Measurements from ENCODE around the gene NTRK3.
"Not testable (repeated sequence)": the region's sequence is repeated elsewhere in the genome, so short reads cannot be mapped to it uniquely, and the experiment has no call there.

NTRK3 gene

DNA sequence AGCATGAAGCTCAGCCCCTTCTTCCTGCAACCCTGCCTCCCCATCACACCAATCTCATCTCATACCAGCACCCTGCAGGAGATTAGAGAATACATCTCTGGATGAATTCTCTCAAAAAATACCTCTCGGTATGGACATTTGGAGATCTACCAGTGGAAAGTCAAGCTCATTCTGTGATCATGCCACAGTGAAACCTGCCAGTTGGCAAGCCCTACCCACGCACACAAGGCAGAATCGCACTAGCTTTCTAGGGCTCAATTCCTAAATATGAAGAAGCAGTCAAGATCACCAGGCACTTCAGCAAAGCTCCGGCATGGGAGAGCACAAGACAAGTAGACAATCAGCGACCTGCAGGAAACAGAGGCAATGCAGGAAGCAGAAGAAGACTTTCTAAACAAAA lies 221.2 kb downstream of the NTRK3 start:
- TF ChIP-seq, protein P1, sequence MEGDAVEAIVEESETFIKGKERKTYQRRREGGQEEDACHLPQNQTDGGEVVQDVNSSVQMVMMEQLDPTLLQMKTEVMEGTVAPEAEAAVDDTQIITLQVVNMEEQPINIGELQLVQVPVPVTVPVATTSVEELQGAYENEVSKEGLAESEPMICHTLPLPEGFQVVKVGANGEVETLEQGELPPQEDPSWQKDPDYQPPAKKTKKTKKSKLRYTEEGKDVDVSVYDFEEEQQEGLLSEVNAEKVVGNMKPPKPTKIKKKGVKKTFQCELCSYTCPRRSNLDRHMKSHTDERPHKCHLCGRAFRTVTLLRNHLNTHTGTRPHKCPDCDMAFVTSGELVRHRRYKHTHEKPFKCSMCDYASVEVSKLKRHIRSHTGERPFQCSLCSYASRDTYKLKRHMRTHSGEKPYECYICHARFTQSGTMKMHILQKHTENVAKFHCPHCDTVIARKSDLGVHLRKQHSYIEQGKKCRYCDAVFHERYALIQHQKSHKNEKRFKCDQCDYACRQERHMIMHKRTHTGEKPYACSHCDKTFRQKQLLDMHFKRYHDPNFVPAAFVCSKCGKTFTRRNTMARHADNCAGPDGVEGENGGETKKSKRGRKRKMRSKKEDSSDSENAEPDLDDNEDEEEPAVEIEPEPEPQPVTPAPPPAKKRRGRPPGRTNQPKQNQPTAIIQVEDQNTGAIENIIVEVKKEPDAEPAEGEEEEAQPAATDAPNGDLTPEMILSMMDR (IDR thresholded peaks at IDR 0.05; ENCODE audit: low read depth, low read length, missing control alignments), result no peak
- H3K4me3 ChIP-seq (replicated peaks; ENCODE audit: low read depth, low read length), result no peak overlapping the region
- no peak for DNase-seq (ENCODE audit: extremely low read depth, low read depth)

DNA sequence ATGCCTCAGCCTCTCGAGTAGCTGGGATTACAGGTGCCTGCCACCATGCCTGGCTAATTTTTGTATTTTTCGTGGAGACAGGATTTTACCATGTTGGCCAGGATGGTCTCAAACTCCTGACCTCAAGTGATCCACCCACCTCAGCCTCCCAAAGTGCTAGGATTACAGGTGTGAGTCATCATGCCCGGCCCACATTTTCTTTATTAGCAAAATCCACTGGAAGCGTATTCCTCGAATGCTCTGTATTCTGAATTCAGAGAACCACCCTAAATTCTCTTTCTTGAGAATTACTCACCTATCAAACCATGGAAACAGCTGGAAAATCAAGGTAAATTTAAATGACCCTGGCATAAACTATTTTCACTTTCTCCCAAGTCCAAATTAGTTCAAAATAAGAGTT lies 223.1 kb downstream of the NTRK3 start:
- not testable (repeated sequence) for DNase-seq (ENCODE audit: extremely low read depth, low read depth); H3K4me3 ChIP-seq (replicated peaks; ENCODE audit: low read depth, low read length)

DNA sequence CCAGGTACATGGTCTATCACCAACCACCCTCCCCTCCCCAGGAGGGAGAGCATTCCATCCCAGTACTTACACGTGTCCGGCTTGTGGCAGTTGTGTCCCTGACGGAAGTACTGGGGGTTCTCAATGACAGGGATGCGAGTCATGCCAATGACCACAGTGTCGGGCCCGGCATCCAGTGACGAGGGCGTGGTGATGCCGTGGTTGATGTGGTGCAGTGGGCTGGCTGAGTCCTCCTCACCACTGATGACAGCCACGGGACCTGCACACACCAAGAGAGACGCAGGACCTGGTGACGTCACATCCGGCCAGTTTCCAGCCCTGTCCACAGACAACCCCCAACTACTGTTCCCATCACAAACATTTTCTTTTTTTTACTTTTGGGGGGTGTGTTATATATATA lies 223.8 kb downstream of the NTRK3 start:
- no peak for DNase-seq (ENCODE audit: extremely low read depth, low read depth)
- H3K4me3 ChIP-seq (replicated peaks; ENCODE audit: low read depth, low read length), result no peak overlapping the region
- TF ChIP-seq, protein P1 (IDR thresholded peaks at IDR 0.05; ENCODE audit: low read depth, low read length, missing control alignments), result no peak

DNA sequence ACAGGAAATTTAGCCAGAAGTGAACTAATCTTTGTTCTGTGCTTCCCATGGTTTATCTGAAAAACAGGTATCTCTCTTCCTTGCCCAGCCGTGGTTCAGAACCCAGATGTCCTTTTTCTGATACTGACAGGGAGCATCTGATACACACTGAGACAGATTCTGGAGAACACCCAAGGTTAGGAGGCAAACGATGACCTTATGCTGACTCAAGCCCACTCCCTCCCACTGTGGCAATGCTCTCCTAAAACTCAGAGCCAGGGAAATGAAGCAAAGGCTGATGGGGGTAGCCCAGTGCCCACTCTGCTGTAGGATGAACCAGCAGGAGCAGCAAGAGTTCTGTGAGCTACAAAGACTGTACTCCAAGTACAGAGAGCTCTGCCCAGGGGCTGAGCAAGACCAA lies 225.1 kb downstream of the NTRK3 start:
- no peak for DNase-seq (ENCODE audit: extremely low read depth, low read depth)
- H3K4me3 ChIP-seq (replicated peaks; ENCODE audit: low read depth, low read length), result no peak overlapping the region
- TF ChIP-seq, protein P1 (IDR thresholded peaks at IDR 0.05; ENCODE audit: low read depth, low read length, missing control alignments), result no peak

DNA sequence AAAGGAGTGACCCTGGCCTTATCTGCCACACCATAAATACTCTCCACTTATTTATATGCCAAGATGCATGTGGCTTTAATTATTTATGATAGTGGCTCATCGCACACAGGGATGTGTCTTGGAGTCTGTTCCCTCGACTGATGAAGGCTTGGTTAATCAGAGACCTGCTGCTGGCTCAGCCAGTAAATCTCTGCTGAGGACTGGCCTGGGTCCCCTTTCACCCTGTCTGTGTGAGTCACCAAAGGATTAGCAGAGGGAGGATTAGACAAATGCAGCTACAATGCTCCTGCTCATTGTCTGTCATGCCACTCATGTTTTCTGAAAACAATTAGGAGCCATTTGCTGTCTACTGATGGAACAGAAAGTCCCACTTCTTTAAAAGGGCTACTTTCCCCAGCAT lies 226.8 kb downstream of the NTRK3 start:
- TF ChIP-seq, protein P1 (IDR thresholded peaks at IDR 0.05; ENCODE audit: low read depth, low read length, missing control alignments), result no peak
- DNase-seq (ENCODE audit: extremely low read depth, low read depth), result no peak
- no peak overlapping the region for H3K4me3 ChIP-seq (replicated peaks; ENCODE audit: low read depth, low read length)

DNA sequence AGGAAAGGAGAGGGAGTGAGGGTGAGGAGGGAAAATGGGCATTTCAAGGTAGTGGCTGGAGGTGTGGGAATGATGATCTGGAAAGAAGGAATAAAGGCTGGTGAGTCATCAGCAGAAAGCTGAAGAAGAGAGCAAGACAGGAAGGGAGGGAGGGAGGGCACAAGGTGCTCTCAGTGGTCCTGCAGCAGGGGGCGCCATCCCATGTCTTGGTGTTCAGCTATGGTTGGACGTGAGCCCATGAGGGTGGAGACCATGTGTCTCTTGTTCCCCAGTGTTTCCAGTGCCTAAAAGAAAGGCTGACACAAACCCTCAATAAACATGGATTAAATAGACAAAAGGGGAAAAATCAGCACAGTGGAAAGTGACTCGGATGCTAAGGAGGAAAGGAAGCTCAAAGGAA lies 228.5 kb downstream of the NTRK3 start:
- TF ChIP-seq, protein P1 (IDR thresholded peaks at IDR 0.05; ENCODE audit: low read depth, low read length, missing control alignments), result no peak
- no peak overlapping the region for H3K4me3 ChIP-seq (replicated peaks; ENCODE audit: low read depth, low read length)
- no peak for DNase-seq (ENCODE audit: extremely low read depth, low read depth)

DNA sequence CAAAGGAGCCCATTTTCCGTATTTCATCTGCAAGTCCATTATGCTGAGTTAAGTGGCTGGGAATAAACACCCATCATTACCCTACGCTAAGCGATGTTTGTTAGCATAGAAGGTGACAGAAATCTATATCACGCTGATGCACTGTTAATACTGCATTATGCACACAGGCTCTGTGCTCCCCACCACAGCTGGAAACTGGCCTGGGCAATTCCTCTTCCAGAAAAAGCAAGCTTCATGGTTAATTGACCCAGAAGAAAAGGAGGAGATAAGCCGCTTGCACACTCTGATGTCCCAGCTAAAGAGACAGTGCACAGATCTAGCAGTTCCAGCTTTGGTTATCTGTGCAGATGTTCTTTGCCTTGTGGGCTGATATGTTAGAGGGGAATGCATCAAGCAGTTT lies 232.6 kb downstream of the NTRK3 start:
- TF ChIP-seq, protein P1 (IDR thresholded peaks at IDR 0.05; ENCODE audit: low read depth, low read length, missing control alignments), result no peak
- no peak for DNase-seq (ENCODE audit: extremely low read depth, low read depth)
- no peak overlapping the region for H3K4me3 ChIP-seq (replicated peaks; ENCODE audit: low read depth, low read length)
